Neutrophil (primary cell): ENCODE results near the gene EEF1G.

Experiments
- H3K27ac ChIP-seq: fragments of 200-600 bp; sonication (generic); 2 replicates; pipeline ENCODE4 v1.5.1; 2016; ENCODE audit warnings: mild to moderate bottlenecking, moderate library complexity
- H3K27me3 ChIP-seq: fragments of 200-600 bp; sonication (generic); 2 replicates; pipeline ENCODE4 v1.6.0; 2016; ENCODE audit warnings: mild to moderate bottlenecking
- H3K36me3 ChIP-seq: fragments of 200-600 bp; sonication (generic); 2 replicates; pipeline ENCODE4 v1.5.1; 2017
- H3K4me1 ChIP-seq, 2 experiments: fragments of 200-600 bp in 1 of 2; sonication (generic) in 1 of 2; 1 replicate in 1 of 2; 2 replicates in 1 of 2; pipeline versions ENCODE4 v1.5.1 to v1.6.1; 2013 to 2016; ENCODE audit warnings: low read depth in 1 of 2, low read length in 1 of 2, mild to moderate bottlenecking in 1 of 2, moderate library complexity in 1 of 2; ENCODE audit not compliant: control insufficient read depth in 1 of 2, insufficient read depth in 1 of 2
- H3K4me3 ChIP-seq, 2 experiments: fragments of 200-600 bp in 1 of 2; sonication (generic) in 1 of 2; 1 replicate in 1 of 2; 2 replicates in 1 of 2; pipeline ENCODE4 v1.5.1; 2013 to 2016; ENCODE audit warnings: low read depth in 1 of 2, low read length in 1 of 2, mild to moderate bottlenecking in 1 of 2, moderate library complexity in 1 of 2
- H3K9me3 ChIP-seq: fragments of 200-600 bp; sonication (generic); 2 replicates; pipeline ENCODE4 v1.5.1; 2016
- TF ChIP-seq, protein P1 (sequence below): fragments of 200-600 bp; sonication (generic); IDR thresholded peaks from 2 replicates; pipeline ENCODE4 v1.5.1; 2016; ENCODE audit warnings: antibody characterized with exemption

The EEF1G gene

DNA sequence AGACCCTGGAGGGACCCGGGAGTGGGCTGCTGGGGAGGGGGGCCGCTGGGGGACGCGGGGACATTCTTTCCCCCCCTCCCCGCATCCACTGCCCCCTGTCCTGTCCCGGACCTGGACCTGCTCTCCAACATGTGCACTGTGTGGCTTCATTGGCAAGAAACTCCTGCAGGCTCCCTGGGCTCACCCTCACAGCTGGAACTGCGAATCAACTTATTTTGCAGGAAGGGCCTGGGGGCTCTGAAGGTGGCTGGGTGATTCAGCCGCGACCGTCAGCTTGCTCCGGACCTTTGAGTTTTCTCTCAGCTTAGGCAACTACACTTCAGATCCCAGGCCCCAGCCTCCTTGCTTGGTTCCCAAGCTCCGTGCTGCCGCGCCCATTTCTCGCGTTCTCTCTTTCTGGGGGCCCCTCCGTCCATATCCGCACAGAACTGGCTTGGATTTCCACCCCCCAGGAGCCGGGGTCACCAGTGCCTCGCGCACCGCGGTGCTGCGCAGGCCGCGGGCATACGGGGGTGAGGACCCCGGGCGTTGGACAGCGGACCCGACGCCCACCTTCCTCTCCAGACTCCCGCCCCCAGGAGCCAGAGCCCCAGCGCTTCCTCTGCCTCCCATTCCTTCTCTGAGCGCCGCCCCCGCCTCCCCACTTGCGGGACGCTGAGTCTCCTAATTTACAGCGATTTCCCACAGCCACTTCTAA lies 26.6 kb downstream of the EEF1G start:
- Histone ChIP-seq H3K36me3 (no peaks in the 10 kb centered on the region), H3K4me1 (peaks cover 9 to 21% of the 10 kb centered on the region in 2 experiments), H3K9me3 (no peaks in the 10 kb centered on the region), H3K4me3 (no peak overlapping the region), H3K27me3 (peaks cover 100% of the 10 kb centered on the region), H3K27ac (no peak overlapping the region)
- TF ChIP-seq, protein P1, sequence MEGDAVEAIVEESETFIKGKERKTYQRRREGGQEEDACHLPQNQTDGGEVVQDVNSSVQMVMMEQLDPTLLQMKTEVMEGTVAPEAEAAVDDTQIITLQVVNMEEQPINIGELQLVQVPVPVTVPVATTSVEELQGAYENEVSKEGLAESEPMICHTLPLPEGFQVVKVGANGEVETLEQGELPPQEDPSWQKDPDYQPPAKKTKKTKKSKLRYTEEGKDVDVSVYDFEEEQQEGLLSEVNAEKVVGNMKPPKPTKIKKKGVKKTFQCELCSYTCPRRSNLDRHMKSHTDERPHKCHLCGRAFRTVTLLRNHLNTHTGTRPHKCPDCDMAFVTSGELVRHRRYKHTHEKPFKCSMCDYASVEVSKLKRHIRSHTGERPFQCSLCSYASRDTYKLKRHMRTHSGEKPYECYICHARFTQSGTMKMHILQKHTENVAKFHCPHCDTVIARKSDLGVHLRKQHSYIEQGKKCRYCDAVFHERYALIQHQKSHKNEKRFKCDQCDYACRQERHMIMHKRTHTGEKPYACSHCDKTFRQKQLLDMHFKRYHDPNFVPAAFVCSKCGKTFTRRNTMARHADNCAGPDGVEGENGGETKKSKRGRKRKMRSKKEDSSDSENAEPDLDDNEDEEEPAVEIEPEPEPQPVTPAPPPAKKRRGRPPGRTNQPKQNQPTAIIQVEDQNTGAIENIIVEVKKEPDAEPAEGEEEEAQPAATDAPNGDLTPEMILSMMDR, result no peak

DNA sequence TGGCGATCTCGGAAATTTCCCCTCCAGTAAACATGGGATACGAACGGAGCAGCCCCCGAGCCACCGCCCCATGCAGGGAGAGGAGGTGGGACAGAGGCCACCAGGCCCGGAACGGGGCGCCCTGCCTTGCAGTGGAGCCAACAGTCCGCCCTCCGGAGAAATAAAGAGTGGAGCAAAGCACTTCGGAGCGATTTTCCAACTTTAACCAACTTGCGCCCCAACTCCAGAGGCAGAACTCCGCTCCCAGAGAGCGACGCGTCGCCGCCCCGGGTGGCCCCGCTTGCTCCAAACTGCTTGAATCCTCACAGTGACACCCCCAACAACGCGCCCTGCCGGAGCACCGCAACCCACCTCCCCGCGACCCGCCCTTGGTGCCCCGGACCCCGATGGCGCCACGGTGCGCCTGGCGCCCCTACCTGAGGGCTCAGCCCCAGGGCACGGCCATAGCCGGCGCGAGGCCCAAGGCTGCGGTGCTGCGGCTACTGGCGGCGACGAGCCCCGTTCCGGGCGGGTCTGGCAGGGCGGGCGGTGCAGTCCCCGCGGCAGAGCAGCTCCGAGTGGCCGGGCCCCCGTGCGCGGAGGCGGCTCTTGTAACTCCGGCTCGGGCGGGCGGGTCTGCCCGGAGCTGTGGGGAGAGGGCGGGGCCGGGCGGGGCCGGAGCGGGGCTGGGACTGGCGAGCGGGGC lies 27.3 kb downstream of the EEF1G start, which contains the start of gene AHNAK:
Gene AHNAK (minus strand): TSS at position 563 of the 685 bp plus-strand sequence. CDS start 10,708 bp downstream, outside the sequence.
- H3K36me3 ChIP-seq, result no peaks in the 10 kb centered on the region
- peaks cover 9 to 21% of the 10 kb centered on the region in 2 experiments for H3K4me1 ChIP-seq
- peaks cover 95% of the 10 kb centered on the region for H3K27me3 ChIP-seq

DNA sequence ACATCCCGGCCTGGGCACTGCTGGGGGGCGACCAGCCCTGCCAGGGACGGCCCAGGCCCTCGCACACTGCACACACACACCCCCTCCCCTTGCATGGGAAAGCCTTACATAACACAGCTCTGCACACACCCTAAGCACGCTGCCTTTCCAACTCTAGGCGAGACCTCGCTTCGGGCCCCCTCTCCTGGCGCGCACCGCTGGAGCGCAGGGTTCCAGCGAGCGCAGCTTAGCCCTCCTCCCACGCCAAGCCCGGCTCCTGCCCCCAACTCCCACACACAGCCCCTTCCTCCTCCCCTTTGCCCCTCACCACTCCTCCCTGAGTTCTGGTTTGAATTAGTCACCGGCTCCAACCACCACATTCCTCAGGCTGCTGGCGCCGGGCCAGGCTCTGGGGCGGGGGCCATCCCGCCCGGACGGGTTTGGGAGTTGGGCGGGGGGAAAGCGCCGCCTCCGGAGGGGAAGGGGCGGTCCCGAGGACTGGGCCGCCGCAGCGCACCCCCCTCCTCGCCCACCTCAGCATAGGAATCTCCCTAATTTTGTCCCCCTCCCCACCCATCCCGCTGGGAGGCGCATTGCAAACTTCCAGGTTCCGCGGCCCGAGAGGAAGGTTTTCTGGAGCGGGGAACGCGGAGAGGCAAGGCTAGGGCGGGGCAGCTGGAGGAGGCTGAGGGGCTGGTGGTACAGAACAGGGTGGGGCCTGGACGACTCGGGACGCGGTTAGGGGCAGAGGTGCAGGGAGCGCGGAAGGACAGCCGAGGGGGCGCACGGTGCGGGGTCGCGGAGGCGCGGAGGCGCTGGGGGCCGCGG lies 28.1 kb downstream of the EEF1G start:
- H3K27ac ChIP-seq, result no peak overlapping the region
- H3K4me1 ChIP-seq, result peaks cover 9 to 21% of the 10 kb centered on the region in 2 experiments
- TF ChIP-seq, protein P1, result no peak
- no peak overlapping the region for H3K4me3 ChIP-seq
- H3K27me3 ChIP-seq, result peaks cover 94% of the 10 kb centered on the region
- no peaks in the 10 kb centered on the region for H3K36me3 ChIP-seq
- H3K9me3 ChIP-seq, result no peaks in the 10 kb centered on the region

More for the DNA sequence above, 27.3 kb downstream of the EEF1G start, which contains the start of gene AHNAK:
- Histone ChIP-seq H3K27ac (no peak within 1 kb of the TSS), H3K9me3 (no peaks in the 10 kb centered on the region), H3K4me3 (no peak within 1 kb of the TSS)
- TF ChIP-seq, protein P1, result no peak

DNA sequence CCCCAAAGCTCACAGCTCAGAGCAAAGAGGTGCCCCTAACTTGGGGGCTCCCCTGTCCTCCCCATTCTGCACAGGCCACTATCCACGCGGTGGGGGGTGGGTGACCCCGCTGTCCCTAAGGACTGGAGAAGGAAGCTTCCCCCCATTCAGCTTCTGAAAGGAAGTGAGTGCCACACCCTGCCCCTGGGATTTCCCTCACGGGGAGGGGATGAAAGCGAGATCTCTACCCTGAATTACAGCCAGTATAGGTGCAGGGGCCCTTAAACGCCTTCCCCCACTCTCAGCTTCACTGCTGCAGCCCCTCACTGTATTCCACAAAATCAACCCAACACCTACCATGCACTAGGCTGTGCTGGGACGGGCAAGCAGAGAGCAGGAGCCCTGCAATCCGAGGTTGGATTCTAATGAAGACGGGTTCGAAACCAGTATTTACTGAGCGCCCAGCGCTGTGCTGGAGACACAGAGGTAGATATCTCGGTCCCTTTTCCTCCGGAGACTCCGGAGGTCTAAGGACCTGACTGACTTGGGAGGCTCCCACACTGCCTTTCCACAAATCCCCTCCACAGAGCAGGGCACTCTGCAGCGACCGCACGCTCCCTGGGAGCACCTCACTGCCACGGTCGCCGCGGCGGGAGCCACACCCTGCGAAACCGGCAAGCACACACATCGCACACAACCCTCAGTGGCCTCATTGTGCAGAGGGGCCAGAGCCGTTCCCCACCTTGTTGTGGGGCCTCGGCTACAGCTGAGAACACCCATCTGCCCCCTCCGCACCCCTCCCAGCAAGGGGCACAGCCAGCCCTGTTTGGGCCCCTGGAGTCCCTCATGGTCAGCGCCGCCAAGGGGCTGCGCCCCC lies 28.9 kb downstream of the EEF1G start:
- Histone ChIP-seq H3K4me3 (no peak overlapping the region), H3K4me1 (peaks cover 9 to 21% of the 10 kb centered on the region in 2 experiments), H3K36me3 (no peaks in the 10 kb centered on the region), H3K9me3 (no peaks in the 10 kb centered on the region), H3K27ac (no peak overlapping the region), H3K27me3 (peaks cover 87% of the 10 kb centered on the region)
- TF ChIP-seq, protein P1, result no peak
